WTC11 (cell line): ENCODE data around the gene LGR6.

Experiments
- CTCF ChIP-seq: fragments of 200-600 bp; IDR thresholded peaks from 2 replicates; pipeline ENCODE4 v1.8.0; 2022; ENCODE audit warnings: antibody characterized with exemption
- ZNF263 ChIP-seq: sonication (generic); formaldehyde crosslinking; IDR thresholded peaks from 2 replicates; pipeline ENCODE4 v1.8.1; 2022; ENCODE audit warnings: low read depth, mild to moderate bottlenecking, moderate library complexity, missing genetic modification reagents

GRCh38 chr1:202282025-202282371 lies 88.4 kb downstream of the LGR6 start:
- TF ChIP-seq ZNF263 = no peak
- TF ChIP-seq CTCF = no peak
